GM19395 (cell line): Measurements from ENCODE around the gene CLCA2.

Source experiments
- ATAC-seq: cut with Tn5 transposase; IDR thresholded peaks from one replicate; pipeline ENCODE4 v1.9.1; 2021; ENCODE audit warnings: mild to moderate bottlenecking, moderate library complexity; ENCODE audit not compliant: unreplicated experiment

The CLCA2 gene

GRCh38 chr1:86505564-86505902 lies 81.6 kb downstream of the CLCA2 start:
- ATAC-seq: no peak
